ENCODE measurements around the gene KDM8.
"Not testable (repeated sequence)": the region's sequence is repeated elsewhere in the genome, so short reads cannot be mapped to it uniquely, and the experiment has no call there.

KDM8 gene

DNA sequence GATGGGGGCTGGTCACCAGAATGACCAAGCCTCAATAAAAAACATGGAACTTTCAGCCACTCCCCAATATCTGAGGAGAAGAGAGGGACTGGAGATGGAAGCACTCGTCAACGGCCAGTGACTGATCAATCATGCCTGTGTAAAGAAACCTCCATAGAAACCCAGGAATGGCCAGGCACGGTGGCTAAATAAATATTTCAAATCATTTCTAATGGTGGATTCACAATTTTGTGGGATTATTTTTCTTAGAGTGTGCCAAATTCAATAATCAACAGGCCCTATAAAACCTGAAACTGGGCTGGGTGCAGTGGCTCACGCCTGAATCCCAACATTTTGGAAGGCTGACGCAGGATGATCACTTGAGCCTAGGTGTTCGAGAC lies 48.9 kb downstream of the KDM8 start:
- no peak overlapping the region for H3K4me3 ChIP-seq
- no peak for DNase-seq (ENCODE audit: low read depth, low spot score)
- TF ChIP-seq POLR2AphosphoS5 (IDR thresholded peaks at IDR 0.05; ENCODE audit: borderline replicate concordance, low read depth, low read length), result no peak
- TF ChIP-seq FOXP2 (optimal IDR thresholded peaks at IDR 0.05; ENCODE audit: control extremely low read depth, extremely low read length, insufficient read depth), result no peak
- TF ChIP-seq EZH2 (IDR thresholded peaks at IDR 0.05), result no peak
- peaks cover 28% of the 10 kb centered on the region; the same call in 1 of the 2 replicates for H3K36me3 ChIP-seq (ENCODE audit: insufficient read depth, low read length)
- H3K9ac ChIP-seq (ENCODE audit: insufficient read length), result no peak overlapping the region
- no peak overlapping the region for H3K27ac ChIP-seq
- no peaks in the 10 kb centered on the region for H3K9me3 ChIP-seq (ENCODE audit: low read depth, low read length)

DNA sequence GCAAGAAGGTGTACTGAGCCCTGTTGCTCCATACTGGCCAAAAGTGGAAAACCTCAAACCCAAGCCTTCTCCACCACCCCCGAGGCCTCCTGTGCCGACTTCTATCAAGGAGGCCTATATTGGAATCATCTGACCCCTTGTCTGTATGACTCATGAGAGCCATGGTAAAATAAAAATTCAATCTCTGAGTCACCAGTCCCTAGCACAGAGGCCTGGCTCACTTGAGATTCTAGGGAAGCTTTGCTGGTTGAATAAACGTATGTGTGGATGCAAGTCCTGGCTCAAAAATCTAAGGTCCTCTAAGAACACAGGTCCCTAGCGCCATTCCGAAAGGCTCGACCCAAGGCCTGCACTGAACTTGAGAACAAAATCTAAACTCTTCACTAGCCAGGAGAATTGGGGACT lies 50.2 kb downstream of the KDM8 start:
- no peak for DNase-seq (ENCODE audit: low read depth, low spot score)
- H3K4me3 ChIP-seq, result no peak overlapping the region
- TF ChIP-seq POLR2AphosphoS5 (IDR thresholded peaks at IDR 0.05; ENCODE audit: borderline replicate concordance, low read depth, low read length), result no peak
- TF ChIP-seq EZH2 (IDR thresholded peaks at IDR 0.05), result no peak
- no peak for TF ChIP-seq FOXP2 (optimal IDR thresholded peaks at IDR 0.05; ENCODE audit: control extremely low read depth, extremely low read length, insufficient read depth)
- no peak overlapping the region for H3K27ac ChIP-seq
- peaks cover 31% of the 10 kb centered on the region; the same call in 1 of the 2 replicates for H3K36me3 ChIP-seq (ENCODE audit: insufficient read depth, low read length)
- H3K9ac ChIP-seq (ENCODE audit: insufficient read length), result no peak overlapping the region
- H3K9me3 ChIP-seq (ENCODE audit: low read depth, low read length), result no peaks in the 10 kb centered on the region

DNA sequence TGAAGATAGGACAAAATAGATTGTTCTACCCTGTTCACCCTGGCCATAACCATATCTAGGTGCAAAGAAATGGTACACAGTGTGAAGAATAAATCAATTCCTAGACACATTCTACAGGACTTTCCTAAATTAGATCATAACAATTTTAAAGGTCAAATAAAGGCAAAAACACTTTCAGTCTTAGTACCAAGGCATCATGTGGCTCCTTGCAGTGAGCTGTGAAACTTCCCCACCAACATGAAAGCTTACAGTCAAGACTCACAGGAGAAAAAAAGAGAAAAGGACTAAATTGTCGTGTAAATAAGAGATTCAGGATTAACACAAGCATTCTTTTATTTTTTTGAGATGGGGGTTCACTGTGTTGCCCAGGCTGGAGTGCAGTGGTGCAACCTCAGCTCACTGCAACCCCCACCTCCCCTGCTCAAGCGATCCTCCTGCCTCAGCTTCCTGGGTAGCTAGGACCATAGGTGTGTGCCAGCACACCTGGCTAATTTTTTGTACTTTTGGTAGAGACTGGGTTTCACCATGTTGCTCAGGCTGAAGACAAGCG lies 51.0 kb downstream of the KDM8 start:
- Histone ChIP-seq H3K9ac (ENCODE audit: insufficient read length) (no peak overlapping the region), H3K36me3 (ENCODE audit: insufficient read depth, low read length) (peaks cover 31% of the 10 kb centered on the region; the same call in 1 of the 2 replicates), H3K4me3 (no peak overlapping the region), H3K9me3 (ENCODE audit: low read depth, low read length) (no peaks in the 10 kb centered on the region), H3K27ac (no peak overlapping the region)
- no peak for DNase-seq (ENCODE audit: low read depth, low spot score)
- no peak for TF ChIP-seq POLR2AphosphoS5 (IDR thresholded peaks at IDR 0.05; ENCODE audit: borderline replicate concordance, low read depth, low read length)
- no peak for TF ChIP-seq EZH2 (IDR thresholded peaks at IDR 0.05)
- TF ChIP-seq FOXP2 (optimal IDR thresholded peaks at IDR 0.05; ENCODE audit: control extremely low read depth, extremely low read length, insufficient read depth), result no peak

DNA sequence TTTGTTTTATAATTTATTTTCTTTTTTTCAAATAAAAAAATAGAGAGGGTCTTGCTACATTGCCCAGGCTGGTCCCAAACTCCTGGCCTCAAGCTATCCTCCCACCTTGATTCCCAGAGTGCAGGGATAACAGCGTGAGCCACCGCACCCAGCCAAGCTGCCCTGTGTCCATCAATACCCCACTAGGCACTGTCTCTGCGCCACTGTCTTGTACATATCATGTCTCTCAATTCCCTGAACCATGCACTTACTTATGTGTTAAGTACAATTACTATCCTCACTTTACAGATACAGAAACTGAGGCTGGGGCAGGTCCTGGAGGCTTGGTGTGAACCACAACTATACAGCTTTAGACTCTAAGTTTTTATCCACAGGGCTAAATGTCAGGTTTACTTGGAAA lies 53.5 kb downstream of the KDM8 start:
- DNase-seq (ENCODE audit: low read depth, low spot score), result no peak
- H3K36me3 ChIP-seq (ENCODE audit: insufficient read depth, low read length), result peaks cover 28% of the 10 kb centered on the region; the same call in 1 of the 2 replicates
- no peak overlapping the region for H3K9ac ChIP-seq (ENCODE audit: insufficient read length)
- H3K4me3 ChIP-seq, result no peak overlapping the region
- H3K9me3 ChIP-seq (ENCODE audit: low read depth, low read length), result no peaks in the 10 kb centered on the region
- TF ChIP-seq POLR2AphosphoS5 (IDR thresholded peaks at IDR 0.05; ENCODE audit: borderline replicate concordance, low read depth, low read length) (no peak), EZH2 (IDR thresholded peaks at IDR 0.05) (no peak), FOXP2 (optimal IDR thresholded peaks at IDR 0.05; ENCODE audit: control extremely low read depth, extremely low read length, insufficient read depth) (no peak)
- H3K27ac ChIP-seq, result no peak overlapping the region

DNA sequence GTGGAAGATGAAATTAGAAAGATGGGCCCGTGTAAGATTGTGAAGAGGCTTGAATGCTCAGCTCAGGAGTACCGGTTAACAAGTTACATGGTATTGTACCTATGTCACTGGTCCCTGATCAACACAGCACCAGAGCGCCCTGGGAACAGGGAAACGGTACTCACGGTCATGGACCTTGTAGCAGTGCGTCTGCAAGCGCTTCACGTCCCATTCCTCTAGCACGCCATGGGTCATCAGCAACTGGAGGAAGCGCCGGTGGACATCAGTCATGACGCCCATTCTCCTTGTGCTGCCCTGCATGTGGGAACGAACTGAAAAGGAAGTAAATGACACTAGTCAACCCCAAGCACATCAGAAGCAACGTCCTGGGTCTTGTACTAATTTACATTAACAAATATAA lies 53.9 kb downstream of the KDM8 start:
- Histone ChIP-seq H3K36me3 (ENCODE audit: insufficient read depth, low read length) (peaks cover 28% of the 10 kb centered on the region; the same call in 1 of the 2 replicates), H3K9me3 (ENCODE audit: low read depth, low read length) (no peaks in the 10 kb centered on the region), H3K27ac (no peak overlapping the region), H3K9ac (ENCODE audit: insufficient read length) (no peak overlapping the region), H3K4me3 (no peak overlapping the region)
- DNase-seq (ENCODE audit: low read depth, low spot score), result no peak
- TF ChIP-seq FOXP2 (optimal IDR thresholded peaks at IDR 0.05; ENCODE audit: control extremely low read depth, extremely low read length, insufficient read depth) (no peak), EZH2 (IDR thresholded peaks at IDR 0.05) (no peak), POLR2AphosphoS5 (IDR thresholded peaks at IDR 0.05; ENCODE audit: borderline replicate concordance, low read depth, low read length) (no peak)

DNA sequence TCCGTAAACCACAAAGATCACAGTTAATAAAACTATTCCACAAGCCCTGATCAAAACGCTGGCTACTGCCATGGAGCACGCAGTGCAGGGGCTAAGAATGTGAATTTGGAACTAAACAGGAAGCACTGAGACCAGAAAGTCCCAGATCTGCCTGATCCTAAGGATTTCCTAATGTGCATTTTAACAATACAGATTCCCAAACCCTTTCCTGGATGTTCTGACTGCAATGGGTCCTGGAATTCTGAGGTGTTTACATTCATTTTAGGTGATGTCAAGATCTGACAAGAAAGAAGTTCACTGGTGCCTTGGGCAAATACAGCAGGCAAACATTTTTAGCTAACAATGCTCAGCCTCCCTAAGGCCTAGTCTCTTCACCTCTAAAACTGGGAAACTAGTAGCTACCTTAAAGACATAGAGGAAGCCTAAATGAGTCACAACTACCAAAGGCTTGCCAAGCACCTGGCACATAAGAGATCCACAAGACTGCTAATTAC lies 55.0 kb downstream of the KDM8 start:
- H3K36me3 ChIP-seq (ENCODE audit: insufficient read depth, low read length), result peaks cover 28% of the 10 kb centered on the region; the same call in 1 of the 2 replicates
- no peak overlapping the region for H3K27ac ChIP-seq
- H3K9me3 ChIP-seq (ENCODE audit: low read depth, low read length), result no peaks in the 10 kb centered on the region
- no peak for DNase-seq (ENCODE audit: low read depth, low spot score)
- TF ChIP-seq FOXP2 (optimal IDR thresholded peaks at IDR 0.05; ENCODE audit: control extremely low read depth, extremely low read length, insufficient read depth) (no peak), EZH2 (IDR thresholded peaks at IDR 0.05) (no peak), POLR2AphosphoS5 (IDR thresholded peaks at IDR 0.05; ENCODE audit: borderline replicate concordance, low read depth, low read length) (no peak)
- H3K9ac ChIP-seq (ENCODE audit: insufficient read length), result no peak overlapping the region
- H3K4me3 ChIP-seq, result no peak overlapping the region

DNA sequence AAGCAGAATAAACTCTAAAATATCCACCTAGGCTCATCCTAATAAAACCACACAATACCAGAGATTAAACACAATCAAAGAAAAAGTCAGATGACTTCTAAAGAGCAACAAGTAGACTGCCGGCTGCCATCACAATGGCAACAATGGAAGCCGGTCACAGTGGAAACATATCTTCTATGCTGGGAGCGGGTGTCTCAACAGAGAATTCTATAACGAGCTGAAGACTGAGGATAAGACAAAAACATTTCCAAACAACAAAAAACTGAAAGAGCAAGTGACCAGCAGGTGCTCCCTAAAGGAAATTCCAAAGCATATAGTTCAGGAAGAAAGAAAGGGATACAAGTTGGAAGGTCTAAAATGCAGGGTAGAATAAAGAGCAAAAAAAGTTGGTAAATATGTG lies 56.4 kb downstream of the KDM8 start:
- H3K4me3 ChIP-seq, result no peak overlapping the region
- H3K27ac ChIP-seq, result no peak overlapping the region
- peaks cover 23% of the 10 kb centered on the region; the same call in 1 of the 2 replicates for H3K36me3 ChIP-seq (ENCODE audit: insufficient read depth, low read length)
- TF ChIP-seq POLR2AphosphoS5 (IDR thresholded peaks at IDR 0.05; ENCODE audit: borderline replicate concordance, low read depth, low read length) (no peak), EZH2 (IDR thresholded peaks at IDR 0.05) (no peak), FOXP2 (optimal IDR thresholded peaks at IDR 0.05; ENCODE audit: control extremely low read depth, extremely low read length, insufficient read depth) (no peak)
- no peaks in the 10 kb centered on the region for H3K9me3 ChIP-seq (ENCODE audit: low read depth, low read length)
- no peak overlapping the region for H3K9ac ChIP-seq (ENCODE audit: insufficient read length)
- no peak for DNase-seq (ENCODE audit: low read depth, low spot score)

DNA sequence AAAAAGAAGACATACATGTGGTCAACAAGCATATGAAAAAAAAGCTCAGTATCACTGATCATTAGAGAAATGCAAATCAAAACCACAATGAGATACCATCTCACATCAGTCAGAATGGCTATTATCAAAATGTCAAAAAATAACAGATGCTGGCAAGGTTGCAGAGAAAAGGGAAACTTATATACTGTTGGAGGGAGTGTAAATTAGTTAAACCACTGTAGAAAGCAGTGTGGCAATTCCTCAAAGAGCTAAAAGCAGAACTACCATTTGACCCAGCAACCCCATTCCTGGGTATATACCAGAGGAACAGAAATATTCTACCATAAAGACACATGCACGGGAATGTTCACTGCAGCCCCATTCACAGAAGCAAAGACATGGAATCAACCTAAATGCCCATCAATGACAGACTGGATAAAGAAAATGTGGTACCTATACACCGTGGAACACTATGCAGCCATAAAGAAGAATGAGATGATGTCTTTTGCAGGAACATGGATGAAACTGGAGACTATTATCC lies 59.6 kb downstream of the KDM8 start:
- not testable (repeated sequence) for H3K9ac ChIP-seq (ENCODE audit: insufficient read length); DNase-seq (ENCODE audit: low read depth, low spot score); H3K27ac ChIP-seq; H3K4me3 ChIP-seq; H3K9me3 ChIP-seq (ENCODE audit: low read depth, low read length); H3K36me3 ChIP-seq (ENCODE audit: insufficient read depth, low read length)

DNA sequence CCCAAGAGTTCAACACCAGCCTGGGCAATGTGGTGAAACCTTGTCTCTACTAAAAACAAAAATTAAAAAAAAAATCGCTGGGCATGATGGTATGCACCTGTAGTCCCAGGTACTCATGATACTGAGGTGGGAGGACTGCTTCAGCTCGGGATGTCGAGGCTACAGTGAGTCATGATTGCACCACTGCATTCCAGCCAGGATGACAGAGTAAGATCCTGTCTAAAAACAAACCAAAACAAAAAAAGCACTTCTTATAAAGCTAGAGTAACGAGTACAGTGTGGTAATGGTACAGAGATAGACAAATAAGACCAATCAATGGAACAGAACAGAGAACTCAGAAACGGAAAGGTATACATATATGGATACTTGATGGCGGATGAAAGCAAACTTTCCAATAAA lies 60.8 kb downstream of the KDM8 start:
- no peak for DNase-seq (ENCODE audit: low read depth, low spot score)
- H3K4me3 ChIP-seq, result no peak overlapping the region

More for the DNA sequence above, 60.8 kb downstream of the KDM8 start:
- Histone ChIP-seq H3K27ac (no peak overlapping the region), H3K36me3 (ENCODE audit: insufficient read depth, low read length) (no peaks in the 10 kb centered on the region), H3K9ac (ENCODE audit: insufficient read length) (no peak overlapping the region), H3K9me3 (ENCODE audit: low read depth, low read length) (no peaks in the 10 kb centered on the region)
- TF ChIP-seq EZH2 (IDR thresholded peaks at IDR 0.05), result no peak
- no peak for TF ChIP-seq FOXP2 (optimal IDR thresholded peaks at IDR 0.05; ENCODE audit: control extremely low read depth, extremely low read length, insufficient read depth)
- TF ChIP-seq POLR2AphosphoS5 (IDR thresholded peaks at IDR 0.05; ENCODE audit: borderline replicate concordance, low read depth, low read length), result no peak
